Stimulated activated CD4-positive, alpha-beta T cell treated with anti-CD3 and anti-CD28 coated beads, Interleukin-4, amount 100 ng/mL, for 24 hours (primary cell): ENCODE measurements around the gene MEX3B.
"Not testable (repeated sequence)": the region's sequence is repeated elsewhere in the genome, so short reads cannot be mapped to it uniquely, and the experiment has no call there.

ENCODE experiments used
- DNase-seq: peaks from one replicate; pipeline ENCODE4 v3.0.0-alpha.2; 2020

The MEX3B gene

GRCh38 chr15:81995081-81995480 is 50.7 kb downstream of the MEX3B start:
- not testable (repeated sequence) for DNase-seq

- no peak for DNase-seq
These were observed 53.3 kb downstream of the MEX3B start for GRCh38 chr15:81992523-81992922.
